Activated CD4-positive, alpha-beta T cell treated with anti-CD3 and anti-CD28 coated beads, Interleukin-2, amount 50 U/mL, for 48 hours (primary cell): ENCODE results near the gene RPS2.
"Not testable (repeated sequence)": the region's sequence is repeated elsewhere in the genome, so short reads cannot be mapped to it uniquely, and the experiment has no call there.

Experiments
- DNase-seq, 2 experiments: peaks; one replicate each; pipeline ENCODE4 v3.0.0-alpha.2; 2020

The RPS2 gene

DNA sequence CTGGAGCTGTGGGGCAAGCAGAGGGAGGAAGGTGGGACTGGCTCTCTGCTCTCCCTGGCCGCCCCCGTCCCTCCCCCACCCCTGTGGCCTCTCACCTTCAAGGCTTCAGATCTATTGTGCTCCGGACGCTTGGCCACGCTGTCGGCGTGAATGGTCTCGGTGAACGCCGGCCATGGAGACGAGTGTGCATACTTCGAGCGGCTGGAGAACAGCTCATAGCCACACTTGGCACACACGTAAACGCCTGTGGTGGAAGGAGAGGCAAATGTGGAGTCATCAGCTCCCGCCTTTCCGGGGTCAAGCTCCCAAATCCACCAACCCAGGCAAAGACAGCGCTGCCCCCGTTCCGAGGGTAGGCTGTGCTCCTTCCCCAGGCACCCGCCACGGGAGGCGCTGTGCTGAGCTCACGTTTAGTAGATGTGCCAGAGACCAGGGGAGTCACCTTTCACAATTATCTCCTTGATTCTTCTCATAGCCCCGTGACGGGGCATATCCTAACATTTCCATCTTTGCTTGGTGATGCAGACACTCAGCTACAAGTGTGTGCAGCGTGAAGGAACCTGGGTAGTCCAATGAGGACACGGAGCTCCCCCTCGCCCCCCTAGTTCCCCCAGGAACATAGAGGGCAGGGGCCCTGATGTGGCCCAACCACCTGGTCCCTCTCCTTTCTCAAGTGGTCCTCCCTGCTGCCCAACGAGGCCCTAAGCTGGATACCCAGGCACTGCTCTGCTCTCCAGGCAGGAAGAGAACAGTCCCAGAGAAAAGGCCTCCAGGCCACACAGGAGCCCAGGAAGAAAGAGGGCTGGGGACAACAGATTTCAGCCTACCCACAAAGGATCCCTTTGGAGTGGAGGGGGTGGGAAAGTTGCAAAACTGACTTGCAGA lies 23.2 kb downstream of the RPS2 start:
- no peak for DNase-seq

DNA sequence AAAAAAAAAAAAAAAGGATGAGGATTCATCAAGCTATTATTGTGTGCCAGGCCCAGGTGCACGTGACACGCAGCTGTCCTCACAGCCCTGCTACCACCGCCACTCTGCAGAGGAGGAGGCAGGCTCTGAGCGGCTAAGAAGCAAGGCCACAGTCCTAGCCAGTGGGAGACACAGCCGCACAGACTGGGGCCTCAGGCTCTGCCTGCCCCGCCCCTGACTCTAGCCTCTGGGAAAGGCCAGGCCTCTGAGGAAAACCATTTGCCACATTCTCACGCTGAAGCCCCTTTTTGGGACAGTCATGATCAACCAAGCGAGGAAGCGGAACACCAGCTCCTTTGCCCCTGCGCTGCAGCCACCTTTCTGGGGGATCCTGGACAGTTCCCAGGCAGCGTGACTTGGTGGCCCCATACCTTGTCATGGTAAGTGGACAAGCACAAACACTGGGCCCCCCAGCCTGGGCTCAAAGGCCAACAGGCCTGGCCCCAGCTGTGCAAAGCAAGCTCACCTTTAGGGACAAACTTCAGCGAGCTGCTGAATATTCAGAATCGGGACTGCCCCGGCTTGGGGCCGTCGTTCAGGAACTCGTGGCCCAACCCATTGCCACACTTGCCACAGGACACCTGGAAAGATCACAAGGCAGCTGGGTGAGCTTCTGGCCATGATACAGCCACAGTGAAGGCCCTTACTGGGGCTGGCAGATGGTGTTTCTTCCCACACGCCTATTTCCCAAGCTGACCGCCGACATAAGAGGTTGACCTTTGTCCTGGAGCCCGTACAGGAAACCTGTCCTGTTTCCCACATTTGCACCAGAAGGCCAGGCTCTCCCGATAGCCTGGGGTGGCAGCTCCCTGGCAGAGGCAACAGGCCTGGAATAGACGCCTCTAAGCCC lies 24.1 kb downstream of the RPS2 start:
- DNase-seq: no peak

DNA sequence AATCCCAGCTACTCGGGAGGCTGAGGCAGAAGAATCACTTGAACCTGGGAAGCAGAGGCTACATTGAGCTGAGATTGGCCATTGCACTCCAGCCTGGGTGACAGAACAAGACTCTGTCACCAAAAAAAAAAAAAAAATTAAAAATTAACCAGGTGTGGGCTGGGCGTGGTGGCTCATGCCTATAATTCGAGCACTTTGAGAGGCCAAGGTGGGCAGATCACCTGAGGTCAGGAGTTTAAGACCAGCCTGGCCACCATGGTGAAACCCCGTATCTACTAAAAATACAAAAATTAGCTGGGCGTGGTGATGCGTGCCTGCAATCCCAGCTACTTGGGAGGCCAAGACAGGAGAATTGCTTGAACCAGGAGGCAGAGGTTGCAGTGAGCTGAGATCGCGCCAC lies 24.8 kb downstream of the RPS2 start:
- not testable (repeated sequence) for DNase-seq

DNA sequence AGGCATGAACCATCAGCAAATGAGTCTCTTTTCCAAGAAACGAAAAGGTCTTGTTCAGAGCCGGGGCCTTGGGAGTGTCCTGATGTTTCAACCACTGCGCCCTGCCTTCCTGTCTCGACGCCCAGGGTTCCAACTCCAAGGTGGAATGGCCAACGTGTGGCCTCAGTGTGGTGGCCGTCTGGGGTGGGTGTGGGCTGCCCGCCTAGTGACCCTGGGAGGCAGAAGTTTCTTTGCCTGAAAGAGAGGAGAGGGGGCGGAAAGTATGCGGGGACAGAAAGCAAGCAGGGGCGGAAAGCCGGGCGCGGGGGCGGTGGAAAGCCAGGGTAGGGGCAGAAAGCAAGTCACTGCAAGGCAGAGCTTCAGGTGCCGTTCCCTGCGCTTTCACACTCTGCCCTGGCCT lies 25.7 kb downstream of the RPS2 start:
- DNase-seq: no peak

DNA sequence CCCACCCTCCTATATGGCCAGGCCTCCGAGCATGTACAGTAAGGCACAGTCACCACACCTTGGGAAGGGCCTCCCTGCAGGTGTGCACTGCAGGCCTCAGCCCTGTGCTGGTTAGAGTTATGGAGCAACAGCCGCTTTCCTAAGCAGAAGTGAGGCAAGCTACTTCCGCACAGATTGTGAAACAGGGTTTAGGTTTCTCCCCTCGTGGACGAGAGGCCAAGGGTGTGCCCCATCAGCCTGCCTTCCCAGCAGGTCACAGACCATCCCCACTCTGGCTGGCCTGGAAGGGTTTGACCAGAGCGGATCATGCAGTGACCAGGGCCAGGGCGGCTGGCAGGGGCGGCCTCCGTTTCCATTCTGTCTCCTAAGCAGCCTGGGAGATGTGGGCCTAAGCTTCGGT lies 26.3 kb downstream of the RPS2 start:
- DNase-seq: no peak

DNA sequence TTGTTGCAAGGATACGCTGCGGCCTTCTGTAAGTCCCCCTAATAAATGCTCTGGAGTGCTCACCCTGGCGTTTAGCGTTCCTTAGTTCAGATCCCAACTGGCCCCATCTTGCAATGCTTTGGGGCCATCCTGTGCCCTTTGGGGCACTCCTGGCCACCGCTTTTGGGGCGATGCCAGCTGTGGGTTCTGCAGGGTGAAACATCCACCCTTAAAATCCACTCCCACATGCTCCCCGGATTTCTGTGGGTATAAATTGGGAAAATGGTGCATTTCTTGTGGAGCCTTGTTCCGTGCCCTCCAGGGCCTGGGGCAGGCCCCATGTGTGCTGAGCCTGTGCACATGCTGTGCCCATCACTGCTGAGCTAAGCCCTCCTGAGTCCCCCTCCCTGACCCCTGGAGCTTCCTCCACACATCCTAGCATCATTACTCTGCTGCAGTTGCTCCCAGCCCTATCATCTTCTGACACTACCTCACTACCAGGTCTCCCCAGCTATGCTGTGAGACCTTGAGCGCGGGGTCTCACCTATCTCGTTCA lies 27.6 kb downstream of the RPS2 start:
- DNase-seq: no peak

DNA sequence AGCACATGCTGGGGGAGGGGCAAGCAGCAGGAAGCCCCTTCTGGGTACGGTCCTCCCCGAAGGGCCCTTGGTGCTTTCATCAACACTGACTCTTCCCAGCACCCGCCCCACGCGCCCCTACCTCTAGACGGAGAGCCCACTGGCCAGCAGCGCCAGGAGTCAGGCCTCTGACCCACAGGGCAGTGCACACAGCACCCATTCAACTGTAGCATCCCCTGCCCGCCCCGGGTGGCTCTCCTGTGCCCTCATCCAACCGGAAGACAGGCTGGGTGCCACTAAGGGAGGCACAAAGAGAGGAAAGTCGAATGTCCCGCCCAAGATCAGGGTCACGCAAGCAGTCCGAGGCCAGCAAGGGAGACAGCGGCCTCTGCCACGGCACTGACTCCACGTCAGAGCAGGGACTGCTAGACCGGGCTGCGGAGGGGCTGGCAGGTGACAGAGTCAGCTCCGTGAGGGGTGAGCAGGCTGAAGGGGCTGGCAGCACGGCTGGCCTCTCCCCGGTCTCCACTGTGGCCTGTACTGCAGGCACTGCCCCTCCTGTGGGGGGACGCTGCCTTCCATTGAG lies 31.4 kb downstream of the RPS2 start:
- no peak for DNase-seq

DNA sequence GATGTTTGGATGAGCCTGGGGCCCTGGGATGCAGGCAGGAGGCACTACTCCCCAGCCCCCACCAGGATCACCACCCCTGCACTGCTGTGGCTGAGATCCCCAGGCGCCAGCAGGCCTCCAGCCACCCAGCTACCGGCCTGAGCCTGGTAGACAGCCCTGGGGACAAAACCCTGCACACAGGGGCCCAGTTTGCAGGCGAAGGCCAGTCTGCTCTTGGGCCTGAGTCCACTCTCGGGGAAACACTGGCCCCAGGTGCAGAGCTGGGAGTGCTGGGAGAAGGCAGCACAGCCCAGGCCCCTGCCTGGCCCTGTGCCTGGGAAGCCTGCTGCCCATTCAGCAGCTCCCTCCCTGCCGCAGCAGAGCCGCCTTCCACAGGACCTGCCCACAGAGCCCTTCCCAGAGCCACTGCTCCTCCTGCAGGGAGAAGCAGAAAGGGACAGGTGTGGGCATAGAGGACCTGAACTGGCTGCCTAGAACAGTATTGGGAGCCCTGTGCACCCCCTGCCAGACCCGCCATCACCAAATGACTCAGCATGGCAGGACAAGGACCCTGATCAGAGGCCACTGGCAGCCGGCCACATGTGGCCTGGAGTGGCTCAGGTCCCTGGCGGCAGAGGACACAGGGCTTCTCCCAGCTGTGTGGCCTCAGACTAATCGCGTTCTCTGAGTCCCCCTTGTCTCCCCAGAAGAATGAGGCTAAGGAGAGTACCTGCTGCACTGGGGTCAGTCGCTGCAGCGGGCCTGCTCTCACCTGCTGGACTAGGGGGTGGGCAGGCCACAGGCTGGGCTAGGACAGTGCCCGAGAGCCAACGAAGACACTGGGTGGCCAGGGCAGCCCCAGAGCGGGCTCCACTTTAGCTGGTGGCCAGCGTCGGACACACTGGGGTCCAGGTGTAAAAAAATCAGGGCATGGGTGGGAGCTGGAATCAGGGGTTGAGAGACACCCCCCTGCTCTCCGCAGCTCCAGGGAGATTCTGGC lies 32.3 kb downstream of the RPS2 start:
- DNase-seq: no peak

DNA sequence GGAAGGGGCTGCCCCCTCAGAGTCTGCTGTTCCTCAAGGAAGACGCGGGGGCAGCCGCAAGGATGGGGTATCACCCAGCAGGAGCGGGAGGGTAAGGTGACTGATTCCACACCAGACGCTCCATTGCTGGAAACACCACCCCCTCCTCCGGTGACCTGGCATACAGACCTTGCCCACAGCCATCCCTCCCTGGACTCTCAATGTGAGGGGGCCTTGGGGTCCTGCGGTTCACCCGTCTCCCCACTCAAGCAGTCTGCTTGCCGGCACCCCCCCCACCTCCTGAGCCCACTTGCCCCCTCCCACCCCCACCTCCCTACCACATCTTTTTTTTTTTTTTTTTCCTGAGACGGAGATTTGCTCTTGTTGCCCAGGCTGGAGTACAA lies 34.3 kb downstream of the RPS2 start:
- DNase-seq: no peak

DNA sequence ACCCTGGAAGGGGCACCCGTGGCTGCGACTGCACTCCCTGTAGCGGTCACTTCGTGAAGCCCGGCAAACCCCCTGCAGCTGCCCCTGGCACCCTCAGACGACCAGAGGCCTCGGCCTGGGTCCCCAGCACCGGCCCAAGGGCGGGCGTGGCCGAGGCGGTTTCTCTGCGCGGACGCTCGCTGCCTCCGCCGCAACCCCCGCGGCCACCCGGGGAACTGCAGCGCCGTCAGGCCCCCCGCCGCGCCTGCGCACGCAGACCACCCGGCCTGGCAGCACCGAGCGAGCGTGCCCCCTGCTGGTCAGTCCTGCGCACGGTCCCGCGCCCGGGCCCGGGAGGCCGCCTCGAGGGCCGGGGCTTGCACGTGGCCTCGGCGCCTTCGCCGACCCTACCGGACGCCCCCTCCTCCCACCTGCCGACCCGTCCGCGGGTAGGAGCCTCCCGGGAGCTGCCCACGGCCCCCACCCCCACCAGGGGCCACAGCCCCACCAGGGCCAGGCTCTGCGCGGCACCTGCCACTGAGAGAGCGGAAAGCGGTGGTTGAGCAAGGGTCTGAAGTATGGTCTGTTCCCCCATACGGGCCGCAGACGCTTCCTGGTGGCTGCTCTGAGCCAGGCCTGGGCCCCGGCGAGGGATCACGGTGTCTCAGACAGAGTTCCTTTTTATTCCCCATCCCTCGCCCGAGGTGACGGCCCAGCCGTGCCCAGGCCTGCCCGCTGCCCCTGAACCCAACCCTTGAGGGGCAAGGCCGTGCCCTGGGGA lies 34.9 kb downstream of the RPS2 start:
- peak; percentile 92 for DNase-seq

DNA sequence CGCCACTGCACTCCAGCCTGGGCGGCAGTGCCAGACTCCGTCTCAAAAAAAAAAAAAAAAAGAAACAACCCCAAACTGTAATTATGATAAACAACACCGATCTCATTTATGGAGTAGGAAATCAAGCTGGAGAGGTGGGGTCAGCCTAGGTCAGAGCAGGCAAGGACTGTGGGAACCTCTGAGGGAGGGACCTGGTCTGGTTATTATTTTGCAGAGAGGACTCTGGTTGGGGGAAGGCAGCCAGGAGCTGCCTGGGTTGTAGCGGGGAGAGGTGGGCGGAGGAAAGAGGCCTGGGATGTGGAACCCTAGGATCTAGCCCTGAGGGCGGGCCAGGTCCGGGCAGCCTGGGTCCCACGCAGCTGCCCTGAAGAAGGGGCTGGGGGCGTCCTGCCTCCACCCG lies 35.5 kb downstream of the RPS2 start:
- peak; percentile 16 to 33 for DNase-seq

DNA sequence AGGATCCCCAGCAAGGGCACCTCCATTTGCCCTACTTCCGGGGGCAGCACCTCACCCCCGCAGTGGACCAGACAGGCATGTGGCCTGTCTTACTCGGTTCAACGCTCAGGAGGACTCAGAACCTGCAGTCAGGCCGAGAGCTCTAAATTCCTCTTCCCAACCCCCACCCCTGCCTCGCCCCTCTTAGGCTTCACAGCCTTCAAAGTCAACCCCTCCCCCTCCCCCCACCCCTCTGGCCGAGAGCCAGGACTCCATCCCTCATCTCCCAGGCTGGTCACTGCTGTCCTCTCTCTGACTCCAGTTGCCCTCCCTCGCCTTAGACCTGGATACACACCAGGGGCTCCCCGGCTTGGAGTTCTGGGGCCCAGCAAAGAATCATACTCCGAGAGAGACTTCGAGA lies 38.4 kb downstream of the RPS2 start:
- no peak for DNase-seq

DNA sequence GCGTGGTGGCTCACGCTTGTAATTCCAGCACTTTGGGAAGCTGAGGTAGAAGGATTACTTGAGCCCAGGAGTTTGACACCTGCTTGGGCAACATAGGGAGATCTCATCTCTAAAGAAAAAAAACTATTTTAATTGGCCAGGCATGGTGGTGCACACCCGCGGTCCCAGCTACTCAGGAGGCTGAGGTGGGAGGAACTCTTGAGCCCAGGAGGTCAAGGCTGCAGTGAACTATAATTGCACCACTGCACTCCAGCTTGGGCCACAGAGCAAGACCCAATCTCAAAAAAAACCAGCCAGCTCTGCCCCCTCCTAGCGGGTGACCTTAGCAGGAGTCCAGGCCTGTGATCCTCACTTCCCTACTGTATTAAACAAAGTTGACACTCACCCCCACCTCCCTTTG lies 40.5 kb downstream of the RPS2 start:
- no peak for DNase-seq

DNA sequence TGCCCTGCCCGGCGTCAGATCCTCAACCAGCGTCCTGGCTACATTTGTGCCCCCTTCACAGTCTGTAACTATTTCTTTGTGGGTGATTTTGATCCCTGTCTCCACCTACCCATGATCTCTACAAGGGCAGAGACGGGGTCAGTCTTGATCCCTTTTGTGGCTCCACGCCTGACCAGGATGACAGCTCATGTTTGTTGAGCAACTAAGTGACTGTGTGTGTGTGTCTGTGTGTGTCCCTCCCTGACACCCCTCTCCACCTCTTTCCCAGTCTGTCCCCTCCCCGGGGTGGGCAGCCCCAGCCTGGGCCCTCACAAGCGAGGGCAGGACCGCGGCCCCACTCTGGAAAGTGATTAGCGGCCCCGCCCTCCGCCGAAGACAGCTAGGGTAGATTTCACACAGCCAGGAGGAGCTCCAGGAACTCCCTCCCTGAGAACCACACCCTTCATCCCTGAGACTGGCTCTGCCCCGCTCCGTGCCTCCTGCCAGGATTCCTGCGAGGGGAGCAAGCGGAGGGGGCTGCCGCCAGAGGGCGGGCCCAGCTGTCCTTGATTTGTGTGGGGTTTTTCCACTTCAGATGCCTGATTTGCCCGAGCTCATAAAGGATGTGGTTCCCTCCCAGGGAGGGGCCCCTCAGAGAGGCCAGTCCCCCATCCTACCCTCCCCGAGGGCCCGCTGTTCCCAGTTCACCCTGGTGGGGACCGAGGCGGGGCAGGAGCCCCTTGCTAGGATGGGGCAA lies 41.2 kb downstream of the RPS2 start:
- peak; percentile 17 to 40 for DNase-seq

DNA sequence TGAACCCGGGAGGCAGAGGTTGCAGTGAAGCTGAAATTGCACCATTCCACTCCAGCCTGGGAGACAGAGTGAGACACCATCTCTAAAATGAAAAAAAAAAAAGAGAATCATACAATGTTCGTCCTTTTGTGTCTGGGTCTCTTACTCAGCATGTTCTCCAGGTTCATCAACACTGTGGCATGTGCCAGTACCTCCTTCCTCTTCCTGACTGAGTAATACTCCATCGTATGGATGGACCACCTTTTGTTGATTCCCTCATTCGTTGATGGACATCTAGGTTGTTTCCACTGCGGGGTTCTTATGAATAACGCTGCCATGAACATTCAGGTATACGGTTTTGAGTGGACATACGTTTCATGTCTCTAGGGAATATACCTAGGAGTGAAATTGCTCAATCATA lies 42.3 kb downstream of the RPS2 start:
- DNase-seq: no peak

DNA sequence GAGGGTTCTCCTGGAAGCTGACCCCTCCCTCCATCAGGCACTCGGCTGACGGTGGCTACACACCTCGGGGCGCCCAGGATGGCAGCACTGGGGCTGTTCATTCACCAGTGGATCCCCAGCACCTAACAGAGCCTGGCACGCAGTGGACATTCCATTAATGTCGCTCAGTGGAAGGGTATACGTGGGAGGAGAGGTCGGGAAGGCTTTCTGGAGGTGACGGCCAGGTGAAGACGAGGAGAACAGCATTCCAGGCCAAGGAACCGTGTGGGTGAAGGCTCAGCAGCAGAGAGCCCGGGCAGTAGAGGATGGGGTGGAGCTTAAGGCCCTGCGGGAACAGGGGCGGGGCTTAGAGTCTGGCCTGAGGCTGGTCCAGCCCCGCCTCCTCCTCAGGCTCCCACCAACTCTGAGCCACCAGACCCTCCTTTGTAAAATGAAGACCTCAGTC lies 43.9 kb downstream of the RPS2 start:
- peak in 1 of 2 experiments; percentile 26 for DNase-seq

DNA sequence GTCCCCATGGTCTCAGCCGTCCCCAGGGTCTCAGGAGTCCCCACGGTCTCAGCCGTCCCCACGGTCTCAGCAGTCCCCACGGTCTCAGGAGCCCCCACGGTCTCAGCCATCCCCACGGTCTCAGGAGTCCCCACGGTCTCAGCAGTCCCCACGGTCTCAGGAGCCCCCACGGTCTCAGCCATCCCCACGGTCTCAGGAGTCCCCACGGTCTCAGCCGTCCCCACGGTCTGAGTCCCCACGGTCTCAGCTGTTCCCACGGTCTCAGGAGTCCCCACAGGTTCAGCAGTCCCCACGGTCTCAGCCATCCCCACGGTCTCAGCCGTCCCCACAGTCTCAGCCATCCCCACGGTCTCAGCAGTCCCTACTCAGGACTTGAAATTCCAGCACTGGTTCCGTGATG lies 44.5 kb downstream of the RPS2 start:
- DNase-seq: not testable (repeated sequence)

DNA sequence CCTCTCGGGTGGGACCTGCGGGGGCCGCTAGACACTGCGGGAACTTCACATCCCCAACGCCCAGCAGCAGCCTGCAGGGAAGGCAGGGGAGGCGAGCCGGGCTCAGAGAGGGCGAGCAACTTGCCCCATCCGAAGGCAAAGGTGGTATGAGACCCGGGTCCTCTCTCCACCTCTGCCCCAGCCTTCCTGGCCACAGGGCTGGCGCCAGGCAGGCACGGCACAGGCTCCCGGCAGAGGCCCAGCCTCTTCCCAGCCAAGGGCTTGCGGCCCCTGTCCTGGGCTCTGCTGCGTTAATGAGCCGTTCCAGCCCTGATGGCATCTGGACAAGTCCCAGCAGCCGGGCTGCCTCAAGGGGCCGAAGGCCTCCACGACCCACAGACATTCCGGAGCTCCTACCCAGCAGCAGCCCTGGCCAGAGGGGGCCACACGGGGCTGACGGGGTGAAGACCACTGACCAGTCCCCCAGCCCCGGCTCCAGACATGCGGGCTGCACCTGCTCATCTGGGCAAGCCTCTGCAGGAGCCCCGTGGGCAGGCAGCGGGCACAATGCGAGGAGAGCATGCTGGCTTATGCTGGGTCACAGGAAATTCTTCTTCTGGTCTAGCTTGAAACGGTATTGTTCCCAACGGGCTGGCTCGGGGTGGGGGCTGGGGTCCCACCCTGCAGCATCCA lies 45.2 kb downstream of the RPS2 start:
- DNase-seq: no peak

DNA sequence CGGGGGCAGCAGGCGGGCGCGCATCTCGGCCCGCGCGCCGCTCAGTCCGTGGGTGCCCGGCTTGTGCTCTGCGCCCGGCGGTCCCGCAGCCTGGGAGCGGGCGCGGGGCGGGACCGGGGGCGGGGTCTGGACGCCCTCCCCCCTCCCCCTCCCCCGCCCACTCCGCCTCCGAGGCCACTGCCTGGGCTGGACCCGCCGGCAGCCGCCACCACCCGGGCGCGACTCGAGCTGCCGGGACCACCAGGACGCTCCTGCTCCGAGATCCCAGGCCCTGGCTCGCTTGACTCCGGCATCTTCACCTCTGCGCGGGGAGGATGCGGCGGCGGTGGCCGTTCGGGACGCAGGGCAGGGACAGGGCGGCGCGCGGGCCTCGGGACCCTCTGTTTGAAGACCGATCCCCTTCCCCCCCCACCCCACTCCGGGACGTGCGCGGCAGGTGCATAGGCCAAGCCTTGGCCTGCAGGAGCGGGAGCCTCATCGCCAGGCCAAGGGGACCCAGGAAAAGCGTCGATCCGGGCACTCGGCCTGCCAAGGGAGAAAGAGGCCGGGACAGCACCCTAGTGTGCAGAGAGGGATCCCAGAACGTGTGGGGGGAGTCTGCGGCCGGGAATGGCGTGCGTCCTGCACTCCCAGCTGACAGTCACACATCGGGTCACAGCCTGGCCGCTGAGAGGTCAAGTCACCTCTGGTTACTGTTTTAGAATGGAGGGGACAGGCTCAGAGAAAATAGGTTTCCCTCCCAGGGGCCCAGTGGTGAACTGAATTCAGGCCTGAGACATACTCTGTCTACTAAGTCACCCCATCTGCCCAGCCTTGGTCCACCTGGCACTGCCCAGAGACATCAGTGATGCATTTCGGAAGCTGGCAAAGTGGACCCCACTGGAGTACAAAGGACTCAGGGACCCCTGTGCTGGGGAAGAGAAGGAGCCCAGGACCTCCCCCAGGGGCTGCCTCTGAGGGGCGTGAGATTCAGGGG lies 46.0 kb downstream of the RPS2 start, which contains the start of gene HS3ST6:
Gene HS3ST6 (minus strand): TSS at position 65 of the 976 bp plus-strand sequence. CDS start 92 bp downstream, outside the sequence.
- DNase-seq: no peak
